NCI-H1105 treated with DMSO at 0.1 percent for 48 hours (cell line): ENCODE results near the gene PCA3.

Source experiments
- DNase-seq: peaks from one replicate; lab custom pipeline; 2025; lab: John Stamatoyannopoulos, UW

Gene PCA3

GRCh38 chr9:76827296-76828080 is 63.2 kb downstream of the PCA3 start:
- no peak for DNase-seq

GRCh38 chr9:76828447-76828846 is 64.2 kb downstream of the PCA3 start:
- no peak for DNase-seq

GRCh38 chr9:76835571-76836283 is 71.5 kb downstream of the PCA3 start:
- peak; percentile 13 for DNase-seq
